ENCODE measurements around the gene TMOD3.

The TMOD3 gene

GRCh38 chr15:51904421-51904820 lies 75.0 kb downstream of the TMOD3 start:
- no peak for TF ChIP-seq CTCF (IDR thresholded peaks at IDR 0.05; ENCODE audit: control insufficient read depth, insufficient read depth, low read depth, low read length, missing control alignments)
- H3K4me3 ChIP-seq (ENCODE audit: control insufficient read depth, low read depth, low read length): no peak overlapping the region
- no peak for DNase-seq (ENCODE audit: low read depth)

- DNase-seq (ENCODE audit: low read depth): no peak
- H3K4me3 ChIP-seq (ENCODE audit: control insufficient read depth, low read depth, low read length): no peak overlapping the region
- no peak for TF ChIP-seq CTCF (IDR thresholded peaks at IDR 0.05; ENCODE audit: control insufficient read depth, insufficient read depth, low read depth, low read length, missing control alignments)
Measured at GRCh38 chr15:51904931-51905330, 75.5 kb downstream of the TMOD3 start.

DNA sequence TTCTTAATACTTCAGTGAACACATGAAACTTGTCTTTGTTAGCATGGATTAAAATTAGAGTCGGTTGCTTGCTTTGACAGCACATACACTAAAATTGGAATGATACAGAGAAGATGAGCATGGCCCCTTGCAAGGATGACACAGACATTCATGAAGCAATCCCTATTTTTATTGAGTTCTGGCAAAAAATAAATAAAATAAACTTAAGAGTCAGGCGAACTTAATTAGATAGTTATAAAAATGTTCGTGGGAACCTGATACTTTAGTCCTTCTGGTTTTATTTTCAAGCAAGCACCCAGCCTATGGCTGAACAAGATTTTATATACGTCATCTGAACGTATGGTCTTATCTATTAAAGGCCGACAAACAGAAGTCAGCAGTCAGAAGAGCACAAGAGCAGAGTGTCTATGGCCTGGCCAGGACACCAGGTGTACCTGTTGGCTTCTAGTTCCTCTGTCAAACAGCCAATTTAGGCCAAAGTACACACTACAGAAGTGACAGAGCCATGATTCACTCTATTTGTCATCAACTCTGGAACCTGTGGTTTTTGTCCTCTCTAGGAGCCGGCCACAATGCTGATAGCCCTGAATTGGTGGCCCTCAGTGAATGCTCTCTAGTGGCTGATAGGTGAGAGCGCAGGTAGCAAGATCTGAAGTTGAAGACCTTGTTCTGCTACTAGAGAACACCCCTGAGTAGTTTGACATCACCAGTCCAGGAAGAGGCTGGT lies 77.8 kb downstream of the TMOD3 start:
- DNase-seq (ENCODE audit: low read depth): no peak
- peak; percentile 8 for TF ChIP-seq CTCF (IDR thresholded peaks at IDR 0.05; ENCODE audit: control insufficient read depth, insufficient read depth, low read depth, low read length, missing control alignments)
- no peak overlapping the region for H3K4me3 ChIP-seq (ENCODE audit: control insufficient read depth, low read depth, low read length)

DNA sequence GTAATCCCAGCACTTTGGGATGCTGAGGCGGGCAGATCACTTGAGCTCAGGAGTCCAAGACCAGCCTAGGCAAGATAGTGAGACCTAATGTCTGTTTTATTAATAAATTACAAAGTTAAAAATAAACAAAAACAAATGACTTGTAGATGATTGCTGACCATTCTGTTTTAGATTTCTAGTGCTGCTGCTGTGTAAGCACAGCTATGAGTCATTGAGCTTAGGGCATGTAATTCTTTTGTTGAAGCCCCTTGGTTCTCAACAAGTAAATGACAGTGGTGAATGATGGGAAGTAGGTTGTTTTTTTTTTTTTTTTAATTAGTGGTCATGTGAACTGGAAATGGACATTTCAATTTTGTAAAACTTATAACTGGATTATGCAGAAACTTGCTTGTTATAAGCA lies 78.9 kb downstream of the TMOD3 start:
- TF ChIP-seq CTCF (IDR thresholded peaks at IDR 0.05; ENCODE audit: control insufficient read depth, insufficient read depth, low read depth, low read length, missing control alignments): no peak
- H3K4me3 ChIP-seq (ENCODE audit: control insufficient read depth, low read depth, low read length): no peak overlapping the region
- no peak for DNase-seq (ENCODE audit: low read depth)

- no peak for TF ChIP-seq CTCF (IDR thresholded peaks at IDR 0.05; ENCODE audit: control insufficient read depth, insufficient read depth, low read depth, low read length, missing control alignments)
- DNase-seq (ENCODE audit: low read depth): no peak
- no peak overlapping the region for H3K4me3 ChIP-seq (ENCODE audit: control insufficient read depth, low read depth, low read length)
Measured at GRCh38 chr15:51909584-51909983, 80.1 kb downstream of the TMOD3 start.

DNA sequence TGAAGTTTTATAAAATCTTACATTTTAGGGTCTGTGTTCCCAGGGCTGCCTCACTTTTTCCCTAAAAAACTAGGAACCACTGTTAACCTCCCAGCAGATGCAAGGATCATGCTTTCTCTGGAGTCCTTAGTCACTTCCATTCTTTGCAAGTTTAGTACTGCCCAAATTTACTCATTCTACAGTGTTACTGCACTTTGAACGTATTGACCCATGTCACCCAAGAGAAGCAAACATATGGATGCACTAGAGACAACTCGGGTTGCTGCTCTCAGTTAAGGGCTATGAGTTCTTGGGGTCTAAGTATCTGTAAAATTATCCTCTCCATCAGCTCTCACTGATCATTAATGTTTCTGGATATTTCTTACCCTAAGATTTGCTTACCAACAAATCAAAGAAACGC lies 83.1 kb downstream of the TMOD3 start:
- no peak overlapping the region for H3K4me3 ChIP-seq (ENCODE audit: control insufficient read depth, low read depth, low read length)
- no peak for DNase-seq (ENCODE audit: low read depth)
- no peak for TF ChIP-seq CTCF (IDR thresholded peaks at IDR 0.05; ENCODE audit: control insufficient read depth, insufficient read depth, low read depth, low read length, missing control alignments)
